HG03565 (cell line): ENCODE data around the gene RERE.

Experiments
- ATAC-seq: cut with Tn5 transposase; IDR thresholded peaks from one replicate; pipeline ENCODE4 v1.9.1; 2021; ENCODE audit warnings: mild to moderate bottlenecking, moderate library complexity; ENCODE audit not compliant: unreplicated experiment

RERE gene

DNA sequence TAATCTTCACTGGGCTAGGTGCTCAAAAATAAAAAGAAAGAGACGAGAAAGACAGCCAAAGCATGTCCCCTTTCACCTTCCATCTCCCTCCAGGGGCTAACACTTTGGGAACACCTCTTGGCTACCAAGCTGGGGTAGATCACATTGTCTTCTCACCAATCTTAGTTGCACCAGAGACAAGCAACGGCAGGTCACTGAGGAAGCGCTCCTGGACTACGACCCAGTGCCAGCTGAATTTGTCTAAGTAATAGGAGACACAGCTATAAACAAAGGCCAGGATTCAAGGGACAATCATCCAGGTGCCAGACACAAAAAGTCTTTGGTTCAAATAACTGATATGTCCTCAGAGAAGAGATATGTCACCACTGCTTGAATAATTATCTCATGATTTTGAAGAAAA is 399.1 kb downstream of the RERE start:
- no peak for ATAC-seq

DNA sequence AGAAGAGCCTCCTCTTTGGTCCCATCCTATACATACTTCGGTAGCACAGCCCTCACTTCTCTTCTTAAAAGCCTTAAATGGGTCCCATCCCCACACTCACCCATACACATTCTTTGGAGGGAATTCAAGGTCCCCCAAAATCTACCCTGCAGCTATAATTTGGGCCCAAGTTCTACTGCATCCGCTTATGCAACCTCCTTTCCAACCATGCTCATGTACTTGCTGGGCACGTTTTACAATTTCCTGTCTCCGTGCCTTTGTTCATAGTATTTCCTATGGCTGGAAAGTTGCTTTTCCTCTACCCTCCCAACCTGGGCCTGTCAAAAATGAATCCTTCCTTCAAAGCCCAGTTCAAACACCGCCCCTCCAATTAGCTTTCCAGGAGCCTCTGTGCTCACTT is 399.8 kb downstream of the RERE start:
- no peak for ATAC-seq

DNA sequence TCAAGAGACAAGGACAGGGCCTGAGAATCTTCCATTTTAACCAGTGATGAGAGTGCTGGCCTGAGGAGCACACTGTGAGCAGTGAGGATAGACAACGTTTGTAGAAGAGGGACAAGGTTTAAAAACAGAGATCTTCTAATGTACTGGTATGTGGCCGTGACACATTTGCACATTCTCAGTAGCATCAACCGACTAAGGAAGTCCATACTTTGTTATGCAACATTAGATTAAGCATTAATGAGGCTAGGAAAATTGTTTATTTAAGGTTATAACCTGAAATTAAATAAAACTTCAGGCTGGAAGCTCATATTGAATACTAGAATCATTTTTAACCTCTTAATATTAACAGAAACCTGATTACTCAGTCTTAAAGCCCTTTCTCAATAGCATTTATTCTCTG is 400.6 kb downstream of the RERE start:
- ATAC-seq, result no peak

DNA sequence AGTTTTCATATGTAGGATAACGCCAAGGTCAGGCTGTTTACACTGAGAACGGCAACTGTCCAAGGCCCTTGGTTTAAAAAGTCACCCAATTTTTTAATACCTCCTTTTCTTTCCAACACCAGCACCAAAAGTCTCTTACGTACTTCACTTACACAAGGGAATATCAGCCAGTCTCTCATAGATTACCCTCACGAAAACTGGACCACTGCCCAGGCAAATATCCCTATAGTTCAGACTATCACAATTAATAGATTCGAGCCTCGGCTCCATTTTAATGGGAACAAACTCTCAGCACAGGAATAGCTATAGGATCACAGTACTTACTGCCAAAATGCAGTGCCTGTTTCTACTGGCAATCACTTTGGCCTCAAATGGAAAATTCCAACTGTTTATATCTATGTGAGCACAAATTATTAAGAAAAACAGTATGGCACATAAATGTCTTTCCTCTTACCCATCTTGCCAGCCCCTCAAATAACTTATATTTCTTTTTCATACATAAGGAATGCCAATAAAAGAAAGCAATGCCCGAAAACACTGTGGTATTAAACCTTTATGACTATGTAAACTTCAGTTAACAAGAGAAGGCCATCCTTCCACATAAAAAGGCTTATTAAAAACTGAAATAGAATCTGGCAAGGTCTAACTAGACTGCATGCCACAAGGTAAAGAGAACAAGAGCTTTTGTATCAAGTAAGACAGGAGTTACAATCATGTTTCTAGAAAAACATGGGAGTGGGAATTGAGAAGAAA is 401.7 kb downstream of the RERE start:
- ATAC-seq, result no peak

DNA sequence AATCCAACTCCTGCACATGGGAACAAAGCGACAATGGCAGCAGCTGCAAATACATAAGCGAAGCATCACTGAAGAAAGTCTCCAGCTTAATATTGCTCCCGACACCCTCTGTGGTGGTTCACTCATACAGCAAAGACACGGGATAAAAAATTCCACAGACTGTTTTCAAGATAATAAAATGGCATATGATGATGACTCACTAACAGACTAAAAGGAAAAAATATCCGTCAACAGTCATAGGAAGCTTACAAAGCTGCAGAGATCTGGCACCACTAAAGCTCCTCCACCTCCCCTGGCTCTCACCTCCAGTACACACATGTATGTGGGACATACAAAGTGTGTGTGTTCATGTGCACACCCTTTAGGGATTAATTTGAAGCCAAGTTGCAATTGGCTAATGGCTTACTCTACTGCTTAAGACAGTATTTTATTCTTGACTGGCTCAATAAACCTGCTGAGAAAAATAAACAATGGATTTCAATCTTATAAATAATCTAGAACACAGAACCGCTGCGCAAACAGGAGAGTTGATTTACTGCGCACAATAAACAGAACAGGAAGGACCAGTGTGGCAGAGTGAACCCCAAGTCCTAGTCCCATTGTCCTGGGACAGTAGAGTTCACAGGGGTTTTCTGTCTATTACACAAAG is 405.1 kb downstream of the RERE start:
- no peak for ATAC-seq

DNA sequence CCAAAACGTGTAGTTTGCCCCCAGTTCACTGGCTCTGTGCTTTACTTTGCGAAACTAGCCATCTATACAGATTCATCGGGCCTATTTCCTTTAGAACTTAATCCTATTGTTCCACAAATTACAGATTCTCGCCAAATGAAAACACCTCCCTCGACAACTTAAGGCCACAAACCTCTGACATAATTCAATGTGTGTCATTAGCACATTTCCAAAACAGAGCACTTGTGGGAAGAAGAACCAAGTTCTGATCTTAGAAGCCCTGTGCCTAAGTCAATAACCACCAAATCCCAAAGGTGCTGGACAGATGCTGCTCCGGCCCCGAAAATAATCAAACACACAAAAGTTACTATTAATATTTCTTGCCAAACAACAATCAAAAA is 405.6 kb downstream of the RERE start:
- ATAC-seq, result no peak

DNA sequence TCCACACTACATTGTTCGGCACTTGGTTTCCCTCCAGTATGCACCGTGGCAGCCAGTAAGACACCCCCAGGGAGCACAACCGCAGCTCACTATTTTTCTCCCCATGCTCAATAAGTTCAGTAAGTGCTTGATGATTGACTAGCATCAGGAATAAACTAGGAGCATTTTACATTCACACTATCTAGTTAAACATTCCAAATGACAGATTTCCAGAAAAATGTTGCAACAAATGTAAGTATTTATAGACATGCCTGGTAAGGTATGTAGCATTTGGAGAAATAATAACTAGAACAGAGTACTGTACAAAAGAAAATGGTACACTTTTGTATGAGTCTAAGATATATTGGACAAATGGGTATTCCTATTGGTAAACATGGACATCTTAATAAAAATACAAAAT is 406.6 kb downstream of the RERE start:
- ATAC-seq, result no peak

DNA sequence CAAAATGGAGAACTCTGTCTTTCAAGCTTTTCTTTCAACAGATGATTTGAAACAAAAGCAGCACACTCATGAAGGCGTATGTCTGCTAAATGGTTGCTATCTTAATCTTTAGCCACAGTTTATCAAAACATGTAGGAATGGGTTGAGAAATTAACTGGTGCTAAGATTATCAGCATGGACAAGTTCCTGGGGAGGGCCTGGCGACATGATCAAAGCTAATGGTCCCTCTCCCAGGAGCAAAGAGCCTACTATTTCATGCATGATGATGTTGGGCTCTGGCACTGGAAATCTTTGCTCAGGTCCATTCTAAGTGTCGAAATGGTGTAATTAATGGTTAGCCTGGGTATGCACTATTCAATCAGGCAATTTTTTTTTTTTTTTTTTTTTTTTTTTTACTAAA is 407.8 kb downstream of the RERE start:
- ATAC-seq, result no peak

DNA sequence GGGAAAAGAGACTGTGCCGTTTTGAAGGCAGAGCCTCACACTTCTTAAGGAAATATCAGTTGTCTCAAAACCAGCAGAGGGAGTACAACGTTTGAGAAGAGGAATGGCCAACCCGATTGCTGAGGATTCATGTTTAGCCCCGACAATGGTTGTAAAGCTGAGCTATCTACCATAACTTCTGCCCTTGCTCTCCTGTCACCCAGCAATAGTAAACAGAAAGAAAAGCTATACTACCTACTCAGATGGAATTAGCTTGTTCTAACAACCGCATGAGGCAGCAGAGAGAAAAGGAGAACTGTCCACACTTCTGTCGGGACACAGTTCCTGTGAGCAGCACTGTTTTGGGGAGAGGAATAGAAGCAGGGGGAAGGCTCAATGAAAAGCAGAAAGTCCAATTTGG is 408.3 kb downstream of the RERE start:
- ATAC-seq, result no peak

DNA sequence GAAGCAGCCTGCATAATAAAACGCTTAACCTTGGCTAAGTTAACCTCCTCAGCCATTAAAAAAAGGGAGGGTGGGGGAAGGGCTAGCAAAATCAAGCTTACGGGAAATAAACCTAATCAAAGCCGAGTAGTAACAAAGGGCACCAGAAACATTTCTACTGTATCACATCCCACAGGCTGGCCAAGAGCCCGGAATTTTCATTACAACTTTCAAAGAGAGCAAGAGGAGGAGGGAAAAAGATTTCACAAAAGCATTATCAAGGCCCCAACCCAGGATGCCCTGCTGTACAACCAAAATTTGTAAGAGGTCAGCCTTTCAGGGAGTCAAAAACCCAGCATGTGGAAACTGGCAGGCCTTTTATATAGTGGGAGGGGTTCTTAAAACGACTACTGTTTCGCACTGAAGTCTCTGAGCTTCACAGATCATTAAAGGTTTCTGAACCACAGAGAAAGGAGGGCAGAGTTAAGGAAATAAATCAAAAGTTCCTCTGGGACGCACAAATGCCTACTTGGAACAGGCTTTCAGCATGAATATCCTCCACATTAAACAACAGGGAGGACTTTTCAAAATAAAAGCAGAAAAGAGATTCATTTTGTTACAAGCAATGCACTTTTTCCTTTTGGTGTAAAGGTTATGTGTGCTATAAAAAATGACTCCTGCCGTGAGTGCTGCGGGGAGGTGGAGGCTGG is 409.1 kb downstream of the RERE start:
- no peak for ATAC-seq

DNA sequence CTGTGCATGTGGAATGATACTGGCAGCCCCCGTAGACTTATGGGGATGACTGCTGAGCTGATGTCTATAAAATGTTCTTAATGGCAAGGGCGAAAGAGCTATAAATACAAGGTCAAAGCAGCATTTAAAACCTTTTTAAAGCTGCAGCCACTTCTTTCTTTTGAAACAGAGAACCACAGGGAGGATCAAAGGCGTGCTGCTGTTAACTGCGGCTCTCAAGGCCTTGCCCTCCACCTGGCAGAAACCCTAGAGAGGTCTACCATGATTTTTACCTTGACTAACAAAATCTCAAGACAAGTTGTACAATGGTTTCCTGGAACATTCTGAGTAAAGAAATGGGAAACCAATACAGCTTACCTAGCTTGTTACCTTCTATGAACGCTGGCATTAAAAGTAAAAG is 409.8 kb downstream of the RERE start:
- ATAC-seq, result no peak

DNA sequence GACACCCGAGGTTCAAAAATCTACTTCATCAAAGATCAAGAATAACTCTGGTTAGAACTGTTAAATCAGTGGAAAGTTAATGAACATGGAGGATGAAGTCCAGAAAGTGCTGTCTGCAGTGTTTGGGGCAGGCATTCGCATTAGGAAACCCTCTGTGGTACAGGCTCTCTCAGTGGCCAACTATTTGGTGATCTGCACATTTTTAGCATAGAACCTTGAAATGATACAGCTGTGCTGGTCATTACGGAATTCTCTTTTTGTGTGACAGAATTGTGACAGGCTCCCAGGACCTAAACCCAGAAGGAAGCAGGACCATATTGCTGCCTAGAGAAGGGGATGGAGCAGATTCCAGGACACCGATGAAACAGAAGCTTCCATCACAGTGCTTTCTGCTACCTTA is 410.5 kb downstream of the RERE start:
- ATAC-seq, result no peak

DNA sequence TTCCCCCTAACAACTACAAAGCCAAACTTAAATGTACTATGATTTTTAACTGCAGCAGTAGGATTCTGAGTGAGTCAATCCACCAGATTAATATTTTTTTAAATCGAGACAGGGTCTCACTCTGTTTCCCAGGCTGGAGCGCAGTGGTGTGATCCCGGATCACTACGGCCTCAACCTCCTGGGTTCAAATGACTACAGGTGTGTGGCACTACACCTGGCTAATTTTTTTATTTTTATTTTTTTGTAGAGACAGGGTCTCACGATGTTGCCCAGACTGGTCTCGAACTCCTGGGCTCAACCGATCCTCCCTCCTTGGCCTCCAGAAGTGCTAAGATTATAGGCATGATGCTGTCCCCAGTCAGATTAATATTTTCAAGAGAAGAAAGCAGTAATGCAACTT is 411.4 kb downstream of the RERE start:
- no peak for ATAC-seq

DNA sequence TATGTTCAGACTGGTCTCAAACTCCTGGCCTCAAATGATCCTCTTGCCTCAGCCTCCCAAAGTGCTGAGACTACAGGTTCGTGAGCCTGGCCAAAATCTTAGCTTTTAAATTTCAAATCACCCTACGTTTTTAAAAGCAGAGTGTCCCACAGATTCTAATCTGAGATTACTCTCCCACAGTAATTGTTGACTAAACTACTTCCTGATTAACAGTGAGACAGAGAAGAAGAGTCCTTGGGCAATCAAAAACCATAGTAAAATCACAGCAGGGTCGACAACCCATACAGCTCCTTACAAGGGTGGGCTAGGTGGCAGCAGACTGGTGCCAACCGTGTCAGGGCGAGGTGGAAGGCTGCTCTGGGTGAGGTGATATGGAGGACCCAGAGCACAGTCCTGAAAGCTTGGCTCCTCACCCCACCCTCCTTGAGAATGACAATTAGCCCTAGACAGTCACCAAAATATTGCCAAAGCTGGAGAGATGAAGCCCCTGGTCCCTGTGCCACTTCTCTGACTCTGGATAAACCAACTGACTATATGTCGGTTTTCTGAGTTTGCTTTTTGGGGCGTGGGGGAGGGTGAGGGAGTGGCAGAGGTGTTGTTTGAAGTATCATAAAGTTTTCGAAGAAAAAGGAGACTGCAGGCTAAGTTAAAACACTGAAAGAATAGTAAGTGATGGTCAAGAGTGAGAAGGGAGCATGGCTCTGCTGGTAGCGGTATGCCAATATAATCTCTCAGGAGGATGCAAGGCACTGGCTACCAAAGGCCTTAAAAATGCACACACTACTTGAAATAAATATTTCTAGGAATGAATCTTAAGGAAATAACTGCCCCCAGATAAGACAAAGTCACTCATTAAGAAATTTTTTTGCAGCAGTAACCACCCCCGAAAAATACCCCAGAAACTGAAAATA is 412.7 kb downstream of the RERE start:
- no peak for ATAC-seq

DNA sequence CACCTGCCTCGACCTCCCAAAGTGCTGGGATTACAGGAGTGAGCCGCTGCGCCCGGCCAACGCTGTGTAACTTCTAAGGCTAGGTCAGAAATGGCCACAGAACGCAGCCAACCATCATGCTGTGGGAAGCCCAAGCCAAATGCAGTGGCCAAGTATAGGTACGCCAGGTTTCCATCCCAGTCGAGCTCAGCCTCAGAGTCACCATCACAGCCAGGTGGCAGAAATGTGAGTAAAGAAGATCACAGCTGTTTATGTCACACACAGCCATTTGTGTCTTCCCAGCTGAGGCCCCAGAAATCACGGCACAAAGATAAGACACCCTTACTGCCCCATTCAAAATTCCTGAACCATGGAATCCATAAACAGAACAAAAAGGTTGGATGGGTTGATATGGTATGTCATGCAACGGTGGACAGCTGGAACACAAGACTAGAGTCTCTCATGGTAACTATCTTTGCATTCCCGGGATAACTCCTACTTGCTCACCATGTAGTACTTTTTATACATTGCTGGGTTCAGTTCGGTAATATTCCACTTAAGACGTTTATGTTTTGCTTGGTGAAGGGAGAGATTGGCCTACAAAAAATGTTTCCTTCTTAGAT is 415.2 kb downstream of the RERE start:
- no peak for ATAC-seq

DNA sequence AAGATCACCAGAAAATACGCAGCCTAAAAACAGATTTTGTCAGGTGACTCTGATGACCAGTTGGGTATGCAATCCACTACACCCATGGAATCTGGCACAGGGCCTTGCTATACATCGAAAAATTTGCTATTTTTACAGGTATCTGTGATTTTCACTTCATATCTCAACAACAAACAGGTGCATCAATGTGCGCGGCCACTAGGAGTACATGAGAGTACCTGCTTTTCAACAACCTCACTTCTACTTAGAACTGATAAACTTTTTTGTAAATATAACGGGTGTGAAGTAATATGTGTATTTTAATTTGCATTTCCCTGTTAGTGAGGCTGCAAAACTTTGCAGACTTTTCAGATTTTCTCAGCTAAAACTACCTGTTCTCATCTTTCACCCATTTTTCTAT is 418.8 kb downstream of the RERE start:
- ATAC-seq, result no peak

DNA sequence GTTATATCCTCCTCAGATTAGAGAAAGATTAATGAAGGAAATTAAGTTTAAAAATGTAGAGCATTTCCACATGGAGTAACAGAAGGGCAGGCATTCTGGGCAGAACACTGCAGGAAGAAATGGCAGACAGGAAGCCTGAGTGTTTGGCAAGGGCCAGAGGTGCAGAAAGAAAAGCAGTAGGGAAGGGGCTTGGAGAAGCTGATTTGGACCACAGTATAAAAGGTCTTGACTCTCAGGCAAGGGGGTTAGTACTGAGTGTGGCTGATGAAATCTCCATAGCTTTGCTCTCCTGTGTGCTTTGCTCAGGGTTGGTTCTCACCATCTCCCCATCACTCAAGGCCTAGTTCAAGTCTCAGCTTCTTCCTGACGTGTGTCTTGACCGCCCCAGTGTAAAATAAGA is 419.4 kb downstream of the RERE start:
- ATAC-seq, result no peak

DNA sequence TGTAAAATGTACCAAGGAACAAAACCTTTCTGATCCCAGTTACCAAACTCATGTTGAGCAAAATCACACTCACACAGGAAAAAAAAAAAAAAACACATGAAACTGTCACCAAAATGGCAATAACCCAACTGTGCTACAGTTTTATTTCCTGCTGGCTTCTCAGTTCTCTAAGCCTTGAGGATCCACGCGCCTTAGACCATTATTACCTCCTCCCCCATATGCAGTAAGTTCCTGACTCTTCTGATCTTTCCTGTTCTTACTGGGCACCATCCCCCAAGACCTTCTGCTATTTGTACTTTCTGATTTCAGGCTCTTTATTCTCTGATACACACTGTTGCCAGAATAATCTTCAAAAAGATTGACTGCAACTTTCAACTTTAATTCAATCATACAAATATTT is 419.9 kb downstream of the RERE start:
- ATAC-seq, result peak; percentile 38

DNA sequence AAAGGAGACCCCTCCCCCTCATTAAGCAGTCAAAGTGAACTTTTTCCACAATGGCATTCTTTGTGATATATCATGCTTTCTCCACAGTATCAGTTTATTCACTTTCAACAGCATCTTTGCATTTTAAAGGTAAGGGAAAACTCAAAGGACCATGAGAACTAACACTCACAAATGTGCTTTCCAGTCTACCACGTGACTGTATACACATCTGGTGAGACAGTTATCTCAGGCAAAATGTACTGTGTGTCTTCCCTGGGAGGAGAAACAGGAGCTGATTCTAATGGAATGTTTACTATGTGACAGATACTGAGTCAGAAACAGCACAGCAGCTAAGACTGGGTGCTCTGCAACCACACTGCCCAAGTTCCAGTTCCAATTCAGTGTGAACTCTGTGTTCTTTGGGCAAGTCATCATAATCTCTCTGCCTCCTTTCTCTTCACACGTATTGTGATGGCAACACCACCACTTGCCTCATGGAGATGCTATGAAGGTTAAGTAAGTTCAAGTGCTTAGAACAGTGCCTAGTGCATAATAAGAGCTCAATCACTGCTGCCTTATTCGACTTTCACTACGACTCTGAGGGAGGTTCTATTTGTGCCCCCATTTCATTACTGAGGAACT is 420.5 kb downstream of the RERE start:
- ATAC-seq, result peak; percentile 28

DNA sequence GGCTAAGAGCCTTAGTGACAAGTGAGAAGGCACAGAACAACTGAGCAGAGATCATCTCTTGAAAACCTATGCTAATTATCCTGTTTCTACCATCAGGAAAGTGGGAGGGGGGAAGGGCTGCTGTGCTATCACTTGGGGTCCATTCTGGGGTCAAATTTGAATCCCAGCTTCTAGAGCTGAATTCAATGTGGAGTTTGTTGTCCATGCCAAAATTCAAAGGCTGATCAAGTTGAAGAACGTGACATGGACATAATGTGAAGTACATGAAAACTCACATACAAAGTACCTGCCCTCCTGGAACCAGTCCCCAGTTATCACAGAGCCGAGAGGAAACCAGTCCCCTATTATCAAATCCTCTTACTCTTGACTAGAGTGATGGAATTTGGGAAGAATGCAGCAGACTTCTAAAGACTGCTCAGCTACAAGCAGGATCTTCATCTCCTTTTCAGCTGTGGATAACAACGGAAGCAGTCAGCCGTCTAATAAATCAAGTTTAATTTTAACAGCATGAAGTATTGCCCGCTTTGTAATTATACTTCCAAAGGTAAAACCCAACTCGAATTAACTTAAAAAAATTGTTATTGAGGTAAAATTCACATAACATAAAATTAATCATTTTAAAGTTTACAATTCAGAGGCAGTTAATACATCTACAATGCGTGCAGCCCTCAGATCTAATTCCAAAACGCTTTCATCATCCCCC is 421.2 kb downstream of the RERE start:
- no peak for ATAC-seq
